NCI-H1048 (cell line): ENCODE results near the gene CXCL13.
"Not testable (repeated sequence)": the region's sequence is repeated elsewhere in the genome, so short reads cannot be mapped to it uniquely, and the experiment has no call there.

Experiments used
- DNase-seq: peaks from one replicate; lab custom pipeline; 2025; lab: John Stamatoyannopoulos, UW

CXCL13 gene

GRCh38 chr4:77601614-77602187 lies 3.9 kb upstream of the CXCL13 start:
- DNase-seq = no peak

- DNase-seq = no peak
These were observed 7.6 kb downstream of the CXCL13 start for GRCh38 chr4:77613267-77613666.

- no peak for DNase-seq
These were observed 9.5 kb downstream of the CXCL13 start for GRCh38 chr4:77615153-77615552.

GRCh38 chr4:77617203-77617602 lies 11.6 kb downstream of the CXCL13 start:
- no peak for DNase-seq

GRCh38 chr4:77618383-77619241 lies 13.0 kb downstream of the CXCL13 start:
- peak; percentile 27 for DNase-seq

GRCh38 chr4:77619408-77619807 lies 13.8 kb downstream of the CXCL13 start:
- DNase-seq = no peak

- DNase-seq = no peak
These were observed 15.6 kb downstream of the CXCL13 start for GRCh38 chr4:77621254-77621653.

- DNase-seq = no peak
These were observed 17.5 kb downstream of the CXCL13 start for GRCh38 chr4:77623091-77623490.

- no peak for DNase-seq
These were observed 18.6 kb downstream of the CXCL13 start for GRCh38 chr4:77624213-77624612.

GRCh38 chr4:77625485-77625884 lies 19.9 kb downstream of the CXCL13 start:
- no peak for DNase-seq

- DNase-seq = no peak
These were observed 24.3 kb downstream of the CXCL13 start for GRCh38 chr4:77629885-77630284.

GRCh38 chr4:77631276-77631675 lies 25.7 kb downstream of the CXCL13 start:
- no peak for DNase-seq

- DNase-seq = no peak
These were observed 28.6 kb downstream of the CXCL13 start for GRCh38 chr4:77634132-77634785.

GRCh38 chr4:77635246-77635645 lies 29.6 kb downstream of the CXCL13 start:
- no peak for DNase-seq

GRCh38 chr4:77635876-77636275 lies 30.3 kb downstream of the CXCL13 start:
- no peak for DNase-seq

GRCh38 chr4:77636902-77637301 lies 31.3 kb downstream of the CXCL13 start:
- no peak for DNase-seq

- not testable (repeated sequence) for DNase-seq
These were observed 38.4 kb downstream of the CXCL13 start for GRCh38 chr4:77644069-77644468.

GRCh38 chr4:77650787-77651186 lies 45.2 kb downstream of the CXCL13 start:
- DNase-seq = no peak

GRCh38 chr4:77651820-77652219 lies 46.2 kb downstream of the CXCL13 start:
- DNase-seq = no peak

GRCh38 chr4:77652237-77652897 lies 46.7 kb downstream of the CXCL13 start:
- no peak for DNase-seq

- DNase-seq = no peak
These were observed 47.6 kb downstream of the CXCL13 start for GRCh38 chr4:77653162-77653758.

- not testable (repeated sequence) for DNase-seq
These were observed 54.7 kb downstream of the CXCL13 start for GRCh38 chr4:77660318-77660717.
